Measurements from ENCODE around the gene SLC2A6.

The SLC2A6 gene

GRCh38 chr9:133499132-133499891, 20.4 kb upstream of the SLC2A6 start:
- no peak overlapping the region for H3K4me3 ChIP-seq (ENCODE audit: low read depth, low read length)

DNA sequence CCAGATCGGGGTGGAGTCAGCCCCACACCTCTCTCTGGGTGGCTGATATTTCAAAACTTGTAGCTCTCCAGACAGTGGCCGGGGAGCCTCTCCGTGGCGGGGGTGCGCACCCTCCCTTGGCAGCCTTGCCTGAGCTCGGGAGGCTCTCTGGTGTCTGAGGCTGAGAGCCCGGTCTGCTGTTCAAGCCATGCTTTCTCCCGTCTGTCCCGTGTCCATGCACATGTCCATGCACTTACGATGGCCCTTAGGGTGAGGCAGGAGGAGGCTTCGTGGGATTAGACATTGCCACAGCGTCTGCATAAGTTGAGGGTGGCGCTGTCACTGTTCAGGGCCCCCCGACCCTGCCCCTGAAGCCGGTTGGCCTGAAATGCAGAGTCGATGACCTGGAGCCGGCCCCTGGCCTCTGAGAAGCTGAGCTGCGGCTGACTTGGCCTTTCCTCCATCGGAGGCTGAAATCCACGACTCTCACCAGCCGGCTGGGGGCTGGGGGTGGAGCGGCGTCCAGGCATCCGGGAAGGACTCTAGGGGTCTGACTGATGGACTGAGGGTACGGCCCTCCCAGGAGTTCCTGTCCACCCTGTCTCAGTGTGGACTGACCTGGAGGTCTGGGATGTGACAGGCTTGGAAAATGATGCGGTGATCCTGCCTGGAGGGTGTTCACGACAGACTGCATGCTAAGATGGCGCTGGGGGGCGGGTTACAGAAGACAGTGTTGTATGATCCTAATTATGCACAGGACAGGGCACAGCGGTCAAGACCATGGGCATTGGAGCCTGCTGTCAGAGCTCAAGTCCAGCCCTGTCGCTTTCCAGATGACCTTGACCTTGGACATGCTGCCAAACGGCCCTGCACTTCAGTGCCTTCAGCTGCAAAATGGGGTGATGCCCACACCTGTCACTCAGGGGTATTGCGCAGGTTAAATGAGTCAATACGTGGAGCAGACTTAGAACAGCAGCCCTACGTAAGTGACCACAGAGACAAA, 18.3 kb upstream of the SLC2A6 start:
- H3K4me3 ChIP-seq (ENCODE audit: low read depth, low read length) = no peak overlapping the region

DNA sequence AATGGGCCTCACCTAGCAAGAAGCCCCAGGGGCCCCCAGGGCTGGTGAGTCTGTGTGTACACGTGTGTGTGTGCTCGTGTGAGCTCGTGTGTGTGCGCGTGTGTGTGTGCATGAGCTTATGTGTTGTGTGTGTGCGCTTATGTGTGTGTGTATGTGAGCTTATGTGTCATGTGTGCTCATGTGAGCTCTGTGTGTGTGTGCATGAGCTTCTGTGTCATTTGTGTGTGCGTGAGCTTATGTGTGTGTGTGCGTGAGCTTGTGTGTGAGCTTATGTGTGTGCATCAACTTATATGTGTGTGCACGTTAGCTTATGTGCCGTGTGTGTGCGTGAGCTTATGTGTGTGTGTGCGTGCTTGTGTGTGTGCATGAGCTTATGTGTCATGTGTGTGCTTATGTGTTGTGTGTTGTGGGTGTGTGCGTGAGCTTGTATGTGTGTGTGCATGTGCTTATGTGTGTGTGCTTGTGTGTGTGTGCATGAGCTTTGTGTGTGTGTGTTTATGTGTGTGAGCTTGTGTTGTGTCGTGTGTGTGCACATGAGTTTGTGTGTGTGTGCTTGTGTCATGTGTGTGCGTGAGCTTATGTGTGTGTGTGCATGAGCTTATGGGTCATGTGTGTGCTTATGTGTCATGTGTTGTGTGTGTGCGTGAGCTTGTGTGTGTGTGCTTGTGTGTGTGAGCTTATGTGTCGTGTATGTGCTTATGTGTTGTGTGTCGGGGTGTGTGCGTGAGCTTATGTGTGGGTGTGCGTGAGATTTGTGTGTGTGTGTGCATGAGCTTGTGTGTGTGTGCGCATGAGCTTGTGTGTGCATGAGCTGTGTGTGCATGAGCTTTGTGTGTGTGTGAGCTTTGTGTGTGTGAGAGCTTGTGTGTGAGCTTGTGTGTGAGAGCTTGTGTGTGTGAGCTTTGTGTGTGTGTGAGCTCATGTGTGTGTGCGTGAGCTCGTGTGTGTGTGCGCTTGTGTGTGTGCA, 16.7 kb upstream of the SLC2A6 start:
- H3K4me3 ChIP-seq (ENCODE audit: low read depth, low read length) = no peak overlapping the region

GRCh38 chr9:133494636-133495326, 15.9 kb upstream of the SLC2A6 start:
- H3K4me3 ChIP-seq (ENCODE audit: low read depth, low read length) = no peak overlapping the region

DNA sequence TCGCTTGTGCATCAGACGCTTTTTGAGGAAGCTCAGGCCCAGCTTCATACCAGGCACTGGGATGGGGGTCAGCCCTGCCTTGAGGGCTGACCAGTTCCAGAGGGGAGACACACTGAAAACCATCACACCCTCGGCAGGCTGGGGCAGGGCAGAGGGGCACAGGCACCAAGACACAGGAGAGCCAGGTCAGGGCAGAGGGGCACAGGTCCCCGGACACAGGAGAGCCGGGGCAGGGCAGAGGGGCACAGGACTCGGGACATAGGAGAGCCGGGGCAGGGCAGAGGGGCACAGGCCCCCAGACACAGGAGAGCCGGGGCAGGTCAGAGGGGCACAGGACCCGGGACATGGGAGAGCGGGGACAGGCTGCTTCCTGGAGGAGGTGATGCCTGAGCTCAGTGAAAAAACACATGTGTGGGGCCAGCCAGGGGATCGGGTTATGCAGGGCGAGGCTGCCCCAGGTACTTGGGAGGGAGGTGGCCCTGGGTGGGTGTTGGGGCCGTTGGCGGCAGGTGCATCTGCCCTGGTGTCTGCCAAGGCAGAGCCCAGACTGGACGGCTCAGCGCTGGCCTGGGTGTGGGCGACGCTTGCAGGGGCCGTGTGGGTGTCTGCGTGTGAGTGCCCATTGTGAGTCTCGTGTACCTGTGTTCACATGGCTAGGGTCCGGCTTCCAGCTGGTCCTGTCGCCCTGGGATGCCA, 15.1 kb upstream of the SLC2A6 start:
- H3K4me3 ChIP-seq (ENCODE audit: low read depth, low read length) = no peak overlapping the region

GRCh38 chr9:133493428-133493827, 14.5 kb upstream of the SLC2A6 start:
- no peak overlapping the region for H3K4me3 ChIP-seq (ENCODE audit: low read depth, low read length)

DNA sequence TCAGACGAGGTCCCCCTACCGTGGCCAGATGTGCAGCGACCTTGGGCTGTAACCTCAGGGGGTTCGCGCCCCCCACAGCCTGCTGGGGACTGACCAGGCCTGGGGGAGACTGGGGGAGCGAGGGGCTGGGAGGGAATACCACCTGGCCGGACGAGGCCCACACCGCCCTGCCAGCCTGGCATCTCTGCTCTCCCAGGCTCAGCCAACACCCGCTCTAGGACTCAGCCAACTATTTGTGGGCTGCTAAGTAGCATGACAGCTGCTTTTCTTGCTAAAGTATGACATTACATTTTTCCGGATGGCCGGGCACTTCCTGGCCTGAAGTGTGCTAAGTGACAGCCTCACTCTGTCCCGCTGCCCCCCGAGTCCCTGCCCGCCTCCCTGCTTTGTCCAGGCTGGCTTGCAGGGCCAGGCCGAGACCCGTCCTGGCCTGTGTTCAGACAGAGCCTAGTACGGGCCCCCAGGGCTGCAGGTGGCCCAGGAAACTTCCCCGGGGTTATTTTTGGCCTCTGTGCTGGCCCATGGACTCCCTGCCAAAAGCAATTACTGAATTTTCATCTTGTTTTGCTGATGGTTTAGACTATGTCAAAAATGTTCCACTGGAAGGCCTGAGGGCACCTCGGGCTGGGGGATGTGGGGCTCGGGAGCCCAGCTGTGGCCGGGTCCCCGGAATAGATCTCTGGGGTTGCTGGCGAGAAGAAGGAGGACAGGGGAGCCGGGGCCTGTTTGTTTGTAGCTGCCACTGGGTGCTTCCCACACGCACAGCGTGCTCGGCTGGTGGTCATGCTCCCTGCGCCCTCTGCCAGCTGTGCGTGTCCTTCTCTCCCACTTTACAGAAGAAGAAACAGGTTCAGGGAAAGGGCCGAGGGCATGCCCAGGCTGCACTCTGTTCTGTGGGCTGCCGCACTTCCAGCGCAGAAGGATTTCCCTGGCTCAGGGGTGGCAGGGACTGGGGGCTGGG, 13.4 kb upstream of the SLC2A6 start:
- H3K4me3 ChIP-seq (ENCODE audit: low read depth, low read length) = no peak overlapping the region

DNA sequence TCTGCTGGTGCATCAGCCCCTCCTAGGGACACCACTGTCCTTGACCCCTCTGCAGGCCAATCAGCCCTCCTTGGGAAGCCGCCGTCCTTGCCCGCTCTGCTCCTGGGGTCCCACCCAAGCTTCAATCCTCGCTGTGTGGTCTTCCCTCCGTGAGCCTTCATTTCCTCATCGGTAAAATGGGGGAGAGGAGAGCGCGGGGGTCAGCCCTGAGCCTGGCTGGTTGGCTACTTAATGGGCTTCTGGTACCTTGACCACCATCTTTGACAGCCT, 12.7 kb upstream of the SLC2A6 start:
- no peak overlapping the region for H3K4me3 ChIP-seq (ENCODE audit: low read depth, low read length)

DNA sequence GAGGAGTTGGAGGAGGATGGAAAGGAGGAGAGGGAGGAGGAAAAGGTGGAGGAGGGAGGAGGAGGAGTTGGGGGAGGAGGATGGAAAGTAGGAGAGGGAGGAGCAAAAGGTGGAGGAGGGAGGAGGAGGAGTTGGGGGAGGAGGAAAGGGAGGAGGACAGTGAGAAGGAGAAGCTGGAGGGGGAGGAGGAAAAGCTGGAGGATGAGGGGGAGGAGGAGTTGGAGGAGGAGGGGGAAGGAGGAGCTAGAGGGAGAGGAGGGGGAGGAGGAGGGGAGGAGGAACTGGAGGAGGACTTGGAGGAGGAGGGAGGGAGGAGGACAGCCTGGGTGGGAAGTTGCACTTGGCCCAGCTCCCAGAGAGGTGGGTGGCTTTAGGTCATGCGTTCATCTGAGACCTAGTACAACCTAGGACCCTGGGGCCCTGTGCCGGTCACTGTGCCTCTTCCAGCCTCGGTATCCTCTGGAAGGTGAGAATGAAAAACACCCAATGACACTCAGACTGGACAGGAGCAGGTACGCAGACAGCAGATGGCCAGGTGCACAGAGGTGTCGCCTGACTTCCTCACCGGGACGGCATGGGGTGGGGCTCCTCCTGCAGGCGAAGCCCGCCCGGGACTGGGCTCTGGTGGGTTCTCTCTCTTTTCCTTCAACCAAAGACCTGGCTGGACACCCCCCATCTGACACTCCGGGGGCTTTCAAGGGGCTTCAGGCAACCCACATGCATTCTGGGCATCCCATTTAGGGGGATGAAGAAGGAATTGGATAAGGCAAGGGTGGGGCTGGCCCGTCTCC, 12.2 kb upstream of the SLC2A6 start:
- no peak overlapping the region for H3K4me3 ChIP-seq (ENCODE audit: low read depth, low read length)

DNA sequence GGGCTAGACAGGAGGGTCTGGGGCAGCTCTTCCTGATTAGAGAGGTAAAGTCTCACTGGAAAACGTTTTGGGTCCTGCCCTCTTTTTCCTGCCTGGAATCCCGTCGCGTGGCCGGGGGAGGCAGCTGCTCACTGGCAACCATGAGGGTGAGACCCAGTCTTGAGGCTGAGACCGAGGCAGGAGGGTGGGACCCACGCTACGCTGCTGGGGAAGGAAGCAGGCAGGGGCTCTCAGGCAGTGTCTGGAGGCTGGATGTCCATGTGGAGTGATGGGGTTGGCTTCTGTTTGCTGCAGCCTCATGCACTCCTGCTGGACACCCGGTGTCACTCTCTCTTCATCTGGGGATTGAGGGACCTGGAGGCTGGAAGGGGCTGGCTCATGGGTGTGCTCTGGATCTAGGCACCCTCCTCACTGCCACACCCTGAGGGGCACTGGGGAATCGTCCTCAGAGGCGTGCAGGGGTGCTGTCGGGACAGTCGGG, 11.3 kb upstream of the SLC2A6 start:
- no peak overlapping the region for H3K4me3 ChIP-seq (ENCODE audit: low read depth, low read length)

DNA sequence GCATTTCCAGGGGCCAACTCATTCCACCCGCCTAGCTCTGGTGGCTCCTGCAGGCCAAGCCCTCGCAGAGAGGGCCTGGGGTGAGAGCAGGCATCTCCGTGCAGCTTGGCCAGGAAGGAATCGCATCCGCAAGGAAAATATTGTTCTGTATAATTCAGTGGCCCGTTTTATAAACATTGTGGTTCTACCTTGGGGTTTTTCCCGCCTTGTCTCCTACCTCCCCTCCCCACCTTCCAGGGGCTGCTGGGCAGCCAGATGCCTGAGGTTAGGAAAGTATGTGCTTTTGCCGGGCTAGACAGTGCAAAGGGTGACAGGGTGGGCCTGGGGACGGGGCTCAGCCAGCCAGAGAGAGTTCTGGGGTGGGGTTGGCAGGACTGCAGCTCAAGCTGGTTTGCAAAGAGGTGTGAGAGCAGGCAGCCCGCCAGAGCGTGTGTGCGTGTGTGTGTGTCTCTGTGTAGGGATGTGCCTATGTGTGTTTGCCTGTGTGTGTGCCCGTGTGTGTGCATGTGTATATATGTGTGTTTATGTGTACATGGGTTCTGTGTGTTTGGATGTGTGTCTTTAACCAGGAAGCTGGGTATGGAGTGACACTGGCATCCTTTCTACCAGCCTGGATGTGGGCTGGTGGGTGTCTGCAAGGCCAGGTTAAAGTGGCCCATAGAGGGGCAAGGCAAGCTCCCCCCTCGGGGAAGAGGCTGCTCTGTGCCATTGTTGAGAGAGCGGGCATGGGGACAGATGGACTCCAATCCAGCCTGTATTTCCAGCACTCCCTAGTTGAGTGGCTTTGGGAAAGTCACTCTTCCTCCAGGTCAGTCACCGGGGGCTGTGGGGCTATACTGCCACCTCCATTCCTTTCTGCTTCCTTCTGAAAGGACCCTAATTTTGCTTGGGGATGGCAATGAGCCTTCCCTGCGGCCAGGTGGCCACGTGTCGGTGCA, 10.6 kb upstream of the SLC2A6 start:
- H3K4me3 ChIP-seq (ENCODE audit: low read depth, low read length) = no peak overlapping the region

DNA sequence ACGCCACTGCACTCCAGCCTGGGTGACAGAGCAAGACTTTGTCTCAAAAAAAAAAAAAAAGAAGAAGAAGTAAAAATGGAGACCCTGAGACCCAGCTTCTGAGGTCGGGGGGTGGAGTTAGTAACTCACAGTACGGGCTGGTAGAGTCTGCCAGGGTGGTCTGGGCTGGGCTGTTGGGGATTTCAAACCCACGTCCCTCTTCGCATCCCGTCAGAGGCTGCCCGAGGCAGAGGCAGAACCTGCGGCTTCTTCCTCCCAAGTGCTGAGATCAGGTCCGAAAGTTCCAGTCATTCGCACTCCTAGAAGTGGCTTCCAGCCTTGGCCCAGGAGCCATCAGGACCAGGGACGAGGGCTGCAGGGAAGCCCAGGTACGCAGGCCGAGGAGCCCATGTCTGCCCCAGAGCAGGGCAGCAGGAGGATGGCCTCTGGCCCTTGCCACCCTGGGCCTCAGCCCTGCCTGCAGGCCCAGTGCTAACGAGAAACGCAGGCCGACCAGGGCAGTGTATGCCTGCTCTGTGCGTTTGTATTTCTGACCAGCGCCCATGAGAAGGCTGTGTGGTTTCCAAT, 9.9 kb upstream of the SLC2A6 start:
- H3K4me3 ChIP-seq (ENCODE audit: low read depth, low read length) = no peak overlapping the region

DNA sequence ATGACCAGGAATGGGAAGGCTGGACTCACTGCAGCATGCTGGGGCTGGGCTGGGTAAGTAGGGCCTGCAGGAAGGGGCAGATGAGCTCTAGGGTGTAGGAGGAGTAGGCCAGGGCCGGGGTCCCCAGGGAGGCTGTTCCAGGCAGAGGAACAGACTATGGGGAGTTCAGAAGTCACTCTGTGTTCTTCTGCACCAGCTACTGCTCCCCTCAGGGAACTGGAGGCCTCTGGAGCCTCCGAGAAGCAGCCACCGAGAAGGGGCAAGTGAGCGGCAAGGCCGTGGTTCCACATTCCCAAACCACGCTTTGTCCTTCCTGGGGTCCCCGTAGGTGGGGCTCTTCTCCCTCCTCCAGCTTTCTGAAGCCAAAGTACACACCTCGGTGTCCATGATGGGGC, 8.4 kb upstream of the SLC2A6 start:
- H3K4me3 ChIP-seq (ENCODE audit: low read depth, low read length) = no peak overlapping the region

DNA sequence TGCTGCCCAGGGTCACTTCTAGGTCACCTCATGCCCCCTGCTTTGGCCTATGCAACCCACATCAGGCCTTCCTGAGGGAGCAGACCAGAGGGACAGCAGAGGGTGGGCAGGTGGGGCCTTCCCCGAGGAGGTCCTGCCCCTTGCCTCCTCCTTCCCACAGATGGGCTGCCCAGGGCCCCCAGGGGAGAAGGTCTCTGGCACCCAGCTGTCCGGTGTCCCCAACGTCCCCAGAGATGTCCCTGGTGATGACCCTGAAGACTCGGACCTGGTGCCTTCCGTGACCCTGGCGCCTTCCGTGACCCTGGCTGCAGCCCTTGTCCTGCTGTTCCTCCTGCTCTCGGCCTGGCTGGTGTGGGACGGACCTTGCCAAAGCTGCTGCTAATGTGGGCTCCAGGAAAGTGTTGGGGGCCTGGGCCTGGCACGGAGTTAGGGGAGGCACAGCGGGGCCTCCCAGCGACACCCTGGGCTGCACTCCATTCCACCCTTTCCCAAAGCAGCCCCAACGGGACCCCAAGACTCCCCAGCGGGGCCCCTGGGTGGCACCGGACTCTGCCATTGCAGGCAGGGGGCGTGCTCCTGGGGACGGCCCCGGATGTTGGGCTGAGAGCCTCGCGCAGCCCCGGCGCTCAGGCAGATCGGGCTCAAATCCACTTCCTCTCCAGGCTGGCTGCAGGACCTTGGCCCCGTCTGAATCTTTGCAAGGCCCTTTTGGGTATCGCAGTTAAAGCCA, 6.8 kb upstream of the SLC2A6 start:
- H3K4me3 ChIP-seq (ENCODE audit: low read depth, low read length) = no peak overlapping the region

DNA sequence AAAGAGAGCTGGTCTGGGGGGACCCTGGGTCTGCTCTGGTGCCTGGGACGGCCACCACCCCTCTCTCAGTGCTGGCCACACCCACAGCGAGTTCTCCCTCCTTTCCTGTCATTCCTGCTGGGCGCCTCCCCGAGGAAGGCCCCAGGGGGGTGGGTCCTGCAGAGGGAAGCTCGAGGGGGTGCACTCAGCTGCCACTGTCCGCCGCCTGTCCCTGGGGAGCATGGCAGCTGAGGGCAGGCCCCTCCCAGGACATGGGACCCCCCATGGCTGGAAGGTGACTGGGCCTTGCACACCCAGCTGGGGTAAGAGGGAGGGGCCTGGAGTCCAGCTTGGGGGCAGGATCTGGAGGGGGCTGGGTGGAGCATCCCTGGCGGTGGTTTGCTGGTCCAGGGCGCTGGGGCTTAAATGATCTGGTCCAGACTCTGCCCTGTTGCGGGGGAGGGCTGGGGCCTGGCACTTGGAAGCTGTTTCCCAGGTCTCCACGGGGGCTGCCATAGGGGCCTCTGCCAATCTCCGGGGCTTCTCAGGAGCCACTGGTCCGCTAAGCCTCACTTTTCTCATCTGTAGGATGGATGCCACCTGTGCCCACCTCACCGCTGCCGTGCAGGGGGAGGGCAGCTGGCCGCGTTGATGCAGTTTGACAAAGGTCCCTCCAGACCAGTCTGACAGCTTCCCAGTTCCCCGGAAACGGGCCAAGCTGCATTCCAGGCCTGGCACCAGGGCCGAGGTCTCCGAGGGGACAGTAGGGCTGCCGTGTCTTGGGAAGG, 6.0 kb upstream of the SLC2A6 start:
- H3K4me3 ChIP-seq (ENCODE audit: low read depth, low read length) = no peak overlapping the region
